OCI-LY1 (cell line): ENCODE data around the gene CSNK1G2.
"Not testable (repeated sequence)": the region's sequence is repeated elsewhere in the genome, so short reads cannot be mapped to it uniquely, and the experiment has no call there.

ENCODE experiments used
- H2AFZ ChIP-seq: fragments of 200-600 bp; sonication (generic), shearing (Covaris generic); 2 replicates; pipeline ENCODE4 v1.6.0; 2014; ENCODE audit warnings: antibody characterized with exemption, mild to moderate bottlenecking, low read length
- H3F3A ChIP-seq: fragments of 200-600 bp; sonication (generic), shearing (Covaris generic); 2 replicates; pipeline ENCODE4 v1.6.0; 2014; ENCODE audit warnings: mild to moderate bottlenecking, antibody characterized with exemption, low read length, moderate library complexity; ENCODE audit not compliant: insufficient read depth
- H3K27ac ChIP-seq: fragments of 200-600 bp; sonication (generic); 2 replicates; pipeline ENCODE4 v1.5.1; 2014; ENCODE audit warnings: low read length, mixed run types, mild to moderate bottlenecking, low read depth; ENCODE audit not compliant: poor library complexity, severe bottlenecking
- H3K27me3 ChIP-seq: fragments of 200-600 bp; sonication (generic); 2 replicates; pipeline ENCODE4 v1.6.0; 2014; ENCODE audit warnings: antibody characterized with exemption, mild to moderate bottlenecking, low read length, moderate library complexity; ENCODE audit not compliant: insufficient read depth
- H3K36me3 ChIP-seq: fragments of 200-600 bp; sonication (generic); 2 replicates; pipeline ENCODE4 v1.6.1; 2014; ENCODE audit warnings: mild to moderate bottlenecking, antibody characterized with exemption, low read length, moderate library complexity, mixed read lengths; ENCODE audit not compliant: insufficient read depth
- H3K4me1 ChIP-seq: fragments of 200-600 bp; sonication (generic); 2 replicates; pipeline ENCODE4 v1.5.1; 2014; ENCODE audit warnings: mild to moderate bottlenecking, low read length, moderate library complexity; ENCODE audit not compliant: insufficient read depth, severe bottlenecking
- H3K4me2 ChIP-seq: fragments of 200-600 bp; sonication (generic), shearing (Covaris generic); 2 replicates; pipeline ENCODE4 v1.6.1; 2014; ENCODE audit warnings: low read length
- H3K4me3 ChIP-seq: fragments of 200-600 bp; sonication (generic); 2 replicates; pipeline ENCODE4 v1.5.1; 2014; ENCODE audit warnings: low read length, low read depth, mild to moderate bottlenecking, mixed read lengths; ENCODE audit not compliant: poor library complexity, severe bottlenecking
- H3K79me2 ChIP-seq: fragments of 200-600 bp; shearing (Covaris generic); 2 replicates; pipeline ENCODE4 v1.6.1; 2016; ENCODE audit warnings: mixed run types, low read length, mixed read lengths; ENCODE audit not compliant: insufficient read depth
- H3K9ac ChIP-seq: fragments of 200-600 bp; sonication (generic), shearing (Covaris generic); 2 replicates; pipeline ENCODE4 v1.6.1; 2014; ENCODE audit warnings: mild to moderate bottlenecking, low read length, mixed read lengths
- H3K9me2 ChIP-seq: fragments of 200-600 bp; sonication (generic), shearing (Covaris generic); 2 replicates; pipeline ENCODE4 v1.6.1; 2014; ENCODE audit warnings: low read depth, mild to moderate bottlenecking, low read length, mixed read lengths
- H3K9me3 ChIP-seq: fragments of 200-600 bp; shearing (Covaris generic); 2 replicates; pipeline ENCODE4 v1.6.1; 2014; ENCODE audit warnings: low read length, mixed read lengths
- H4K20me1 ChIP-seq: fragments of 200-600 bp; sonication (generic), shearing (Covaris generic); 2 replicates; pipeline ENCODE4 v1.6.0; 2016; ENCODE audit warnings: mild to moderate bottlenecking, low read length; ENCODE audit not compliant: insufficient read depth
- EZH2 ChIP-seq: fragments of 200-600 bp; sonication (generic), shearing (Covaris generic); IDR thresholded peaks from 2 replicates; pipeline ENCODE4 v1.8.0; 2017; ENCODE audit warnings: borderline replicate concordance, mixed run types, mild to moderate bottlenecking, antibody characterized with exemption, low read length, moderate library complexity, mixed read lengths
- TF ChIP-seq, protein P1 (sequence below): fragments of 200-600 bp; sonication (generic), shearing (Covaris generic); IDR thresholded peaks from 2 replicates; pipeline ENCODE4 v1.5.1; 2017; ENCODE audit warnings: mild to moderate bottlenecking, antibody characterized with exemption, low read length, moderate library complexity, mixed read lengths

CSNK1G2 gene

DNA sequence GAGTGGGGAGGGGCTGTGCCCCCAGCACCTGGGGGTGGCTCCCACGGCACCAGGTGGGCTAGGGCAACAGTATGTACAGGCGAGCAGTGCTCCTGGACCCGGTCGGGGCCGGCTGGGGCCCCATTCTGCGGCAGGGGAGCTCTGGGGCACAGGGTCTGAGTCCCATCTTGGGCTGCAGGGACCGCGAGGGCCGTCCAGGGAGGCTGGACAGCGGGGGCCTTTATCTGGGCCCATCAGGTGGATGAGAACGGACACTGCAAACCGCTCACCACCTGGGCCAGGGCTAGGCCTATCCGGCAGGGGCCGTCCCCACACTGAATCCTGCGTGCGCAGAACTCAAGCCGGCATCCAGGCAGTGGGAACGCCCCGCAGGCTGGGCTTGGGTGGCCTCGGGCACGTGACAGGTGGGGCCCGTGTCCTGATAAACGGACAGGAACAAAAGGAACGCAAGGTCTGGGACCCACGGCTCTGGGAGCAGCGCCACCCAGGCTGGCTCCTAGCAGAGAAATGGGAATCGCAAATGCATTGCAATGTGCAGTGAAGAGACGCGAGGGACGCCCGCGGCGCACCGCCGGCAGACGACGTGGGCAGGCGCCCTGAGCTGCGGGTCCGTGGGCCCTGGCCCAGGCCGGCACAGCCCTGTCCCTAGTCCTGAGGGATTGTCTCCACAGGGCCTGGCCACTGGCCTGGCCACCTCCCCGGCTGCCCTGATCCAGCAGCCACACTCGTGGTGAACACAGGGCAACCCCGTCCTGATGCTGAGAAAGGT is 44.8 kb downstream of the CSNK1G2 start:
- no peaks in the 10 kb centered on the region for H3K9me3 ChIP-seq
- H3K27ac ChIP-seq: no peak overlapping the region
- no peaks in the 10 kb centered on the region for H4K20me1 ChIP-seq
- no peaks in the 10 kb centered on the region for H3K79me2 ChIP-seq
- H3K4me2 ChIP-seq: no peak overlapping the region
- H3K9ac ChIP-seq: no peak overlapping the region
- no peak for TF ChIP-seq EZH2
- TF ChIP-seq, protein P1, sequence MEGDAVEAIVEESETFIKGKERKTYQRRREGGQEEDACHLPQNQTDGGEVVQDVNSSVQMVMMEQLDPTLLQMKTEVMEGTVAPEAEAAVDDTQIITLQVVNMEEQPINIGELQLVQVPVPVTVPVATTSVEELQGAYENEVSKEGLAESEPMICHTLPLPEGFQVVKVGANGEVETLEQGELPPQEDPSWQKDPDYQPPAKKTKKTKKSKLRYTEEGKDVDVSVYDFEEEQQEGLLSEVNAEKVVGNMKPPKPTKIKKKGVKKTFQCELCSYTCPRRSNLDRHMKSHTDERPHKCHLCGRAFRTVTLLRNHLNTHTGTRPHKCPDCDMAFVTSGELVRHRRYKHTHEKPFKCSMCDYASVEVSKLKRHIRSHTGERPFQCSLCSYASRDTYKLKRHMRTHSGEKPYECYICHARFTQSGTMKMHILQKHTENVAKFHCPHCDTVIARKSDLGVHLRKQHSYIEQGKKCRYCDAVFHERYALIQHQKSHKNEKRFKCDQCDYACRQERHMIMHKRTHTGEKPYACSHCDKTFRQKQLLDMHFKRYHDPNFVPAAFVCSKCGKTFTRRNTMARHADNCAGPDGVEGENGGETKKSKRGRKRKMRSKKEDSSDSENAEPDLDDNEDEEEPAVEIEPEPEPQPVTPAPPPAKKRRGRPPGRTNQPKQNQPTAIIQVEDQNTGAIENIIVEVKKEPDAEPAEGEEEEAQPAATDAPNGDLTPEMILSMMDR: no peak
- H3K4me3 ChIP-seq: no peak overlapping the region
- H3K4me1 ChIP-seq: peaks cover 7% of the 10 kb centered on the region
- peaks cover 47% of the 10 kb centered on the region for H3K36me3 ChIP-seq
- no peaks in the 10 kb centered on the region for H3K27me3 ChIP-seq
- H3K9me2 ChIP-seq: no peaks in the 10 kb centered on the region
- H3F3A ChIP-seq: no peaks in the 10 kb centered on the region
- no peak overlapping the region for H2AFZ ChIP-seq

DNA sequence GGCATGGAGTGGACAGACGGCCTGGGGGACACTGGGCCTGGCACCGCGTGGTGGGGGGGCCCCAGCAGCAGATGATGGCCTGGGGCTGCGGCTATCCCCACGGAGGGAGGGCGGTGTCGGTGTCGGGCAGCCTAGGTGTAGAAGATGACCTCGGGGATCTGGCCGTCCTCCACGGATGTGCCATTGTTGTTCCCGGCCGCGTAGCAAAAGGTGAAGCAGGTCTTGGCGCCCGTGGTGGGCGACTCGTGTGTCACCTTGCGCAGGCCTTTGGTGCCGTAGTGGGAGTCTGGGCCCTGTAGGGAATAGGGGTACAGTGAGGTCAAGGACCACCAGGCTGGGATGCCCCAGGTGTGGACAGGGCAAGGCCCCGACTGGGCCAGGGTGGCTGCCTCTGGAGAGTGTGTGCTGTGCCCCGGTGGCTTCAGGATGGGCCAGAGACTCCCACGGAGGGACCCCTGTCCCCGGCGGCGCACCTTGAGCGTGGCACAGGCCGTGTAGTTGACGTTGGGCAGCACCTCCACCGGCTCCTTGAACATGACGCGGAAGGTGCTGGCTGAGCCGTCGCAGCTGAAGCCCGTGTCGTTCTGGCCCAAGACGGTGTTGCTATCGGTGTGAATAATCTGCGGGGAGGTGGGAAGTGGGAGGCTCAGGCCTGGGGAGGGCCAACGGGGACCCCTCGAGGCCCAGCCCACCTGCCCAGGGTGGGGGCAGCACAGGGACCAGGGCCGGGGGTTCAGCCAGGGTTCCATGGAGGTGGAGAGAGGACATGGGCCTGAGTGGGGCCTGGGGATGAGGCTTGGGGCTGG is 45.6 kb downstream of the CSNK1G2 start:
- H3F3A ChIP-seq: no peaks in the 10 kb centered on the region
- no peaks in the 10 kb centered on the region for H3K79me2 ChIP-seq
- no peaks in the 10 kb centered on the region for H3K9me2 ChIP-seq
- H3K36me3 ChIP-seq: peaks cover 41% of the 10 kb centered on the region
- H2AFZ ChIP-seq: no peak overlapping the region
- no peak overlapping the region for H3K9ac ChIP-seq
- H3K9me3 ChIP-seq: no peaks in the 10 kb centered on the region
- no peak overlapping the region for H3K4me2 ChIP-seq
- no peaks in the 10 kb centered on the region for H3K27me3 ChIP-seq
- H3K4me1 ChIP-seq: no peaks in the 10 kb centered on the region
- no peak overlapping the region for H3K27ac ChIP-seq
- H4K20me1 ChIP-seq: no peaks in the 10 kb centered on the region
- no peak overlapping the region for H3K4me3 ChIP-seq
- TF ChIP-seq, protein P1: no peak
- TF ChIP-seq EZH2: no peak

DNA sequence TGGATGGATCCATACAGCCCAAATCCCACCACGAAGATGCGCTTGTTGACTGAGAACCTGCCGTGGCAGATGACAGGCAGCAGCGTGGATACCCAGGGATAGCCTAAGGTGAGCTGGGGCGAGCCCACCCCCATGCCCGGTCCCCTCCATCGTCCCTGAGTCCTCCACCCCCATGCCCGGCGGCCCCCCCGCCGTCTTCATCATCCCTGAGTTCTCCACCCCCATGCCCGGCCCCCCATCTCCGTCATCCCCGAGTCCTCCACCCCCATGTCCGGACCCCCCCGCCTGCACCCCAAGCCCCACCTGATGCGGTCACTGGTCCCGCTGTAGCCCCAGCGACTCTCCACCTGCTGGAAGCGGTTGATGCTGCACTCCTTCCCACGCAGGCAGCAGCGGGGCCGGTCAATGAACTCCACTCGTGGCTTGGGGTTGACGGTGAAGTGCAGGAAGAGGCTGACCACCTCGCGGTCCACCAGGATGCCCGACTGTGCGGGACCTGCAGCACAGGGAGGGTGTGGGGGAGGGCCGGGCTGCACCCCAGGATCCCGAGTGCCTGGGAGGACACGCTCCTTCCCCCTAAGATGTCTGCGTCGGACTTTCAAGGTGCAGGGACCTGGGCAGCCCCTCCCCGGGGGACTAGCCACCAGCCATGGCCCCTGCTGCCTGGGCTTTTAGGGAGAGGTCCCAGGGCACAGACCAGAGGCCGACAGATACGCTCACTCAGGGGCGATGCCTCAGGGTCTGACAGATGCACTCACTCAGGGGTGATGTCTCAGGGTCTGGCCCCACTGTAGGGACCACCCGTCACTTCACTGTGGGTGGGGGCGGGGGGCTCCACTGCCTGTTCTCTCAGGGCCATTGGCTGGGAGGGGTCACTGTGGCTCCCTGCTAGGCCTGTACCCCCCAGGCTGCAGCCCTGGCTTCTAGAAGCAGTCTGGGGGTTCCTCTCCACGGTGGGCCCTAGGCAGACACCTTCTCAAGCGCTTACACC is 46.5 kb downstream of the CSNK1G2 start:
- Histone ChIP-seq H3K4me2 (no peak overlapping the region), H3K4me1 (no peaks in the 10 kb centered on the region), H3K9ac (no peak overlapping the region), H2AFZ (no peak overlapping the region), H4K20me1 (no peaks in the 10 kb centered on the region), H3K27me3 (no peaks in the 10 kb centered on the region), H3K79me2 (no peaks in the 10 kb centered on the region), H3F3A (no peaks in the 10 kb centered on the region), H3K9me2 (no peaks in the 10 kb centered on the region), H3K4me3 (no peak overlapping the region), H3K36me3 (peaks cover 33% of the 10 kb centered on the region), H3K27ac (no peak overlapping the region), H3K9me3 (no peaks in the 10 kb centered on the region)
- TF ChIP-seq EZH2: no peak
- TF ChIP-seq, protein P1: no peak

DNA sequence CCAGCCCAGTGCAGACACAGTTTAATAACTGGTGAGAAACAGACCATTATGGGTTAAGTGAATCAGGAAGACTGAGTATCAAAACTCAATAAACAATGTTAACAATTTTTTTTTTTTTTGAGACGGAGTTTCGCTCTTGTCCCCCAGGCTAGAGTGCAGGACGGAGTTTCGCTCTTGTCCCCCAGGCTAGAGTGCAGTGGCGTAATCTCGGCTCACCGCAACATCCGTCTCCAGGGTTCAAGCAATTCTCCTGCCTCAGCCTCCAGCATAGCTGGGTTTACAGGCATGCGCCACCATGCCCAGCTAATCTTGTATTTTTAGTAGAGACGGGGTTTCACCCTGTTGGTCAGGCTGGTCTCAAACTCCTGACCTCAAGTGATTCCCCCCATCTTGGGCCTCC is 47.5 kb downstream of the CSNK1G2 start:
- not testable (repeated sequence) for H3K4me1 ChIP-seq, H3K4me2 ChIP-seq, H4K20me1 ChIP-seq, H3K79me2 ChIP-seq, H2AFZ ChIP-seq, H3F3A ChIP-seq, H3K9ac ChIP-seq, H3K27me3 ChIP-seq, H3K9me3 ChIP-seq, H3K27ac ChIP-seq, H3K9me2 ChIP-seq, H3K4me3 ChIP-seq
- peaks cover 30% of the 10 kb centered on the region for H3K36me3 ChIP-seq
